Measurements from ENCODE around the gene SASH3. TPM values are rescaled to one million over a fixed set of nuclear protein-coding genes. Genes with fewer than 3 reads are reported as not detected.

Gene SASH3
- total RNA-seq, 1 donor from 2014 or later = 115 TPM

DNA sequence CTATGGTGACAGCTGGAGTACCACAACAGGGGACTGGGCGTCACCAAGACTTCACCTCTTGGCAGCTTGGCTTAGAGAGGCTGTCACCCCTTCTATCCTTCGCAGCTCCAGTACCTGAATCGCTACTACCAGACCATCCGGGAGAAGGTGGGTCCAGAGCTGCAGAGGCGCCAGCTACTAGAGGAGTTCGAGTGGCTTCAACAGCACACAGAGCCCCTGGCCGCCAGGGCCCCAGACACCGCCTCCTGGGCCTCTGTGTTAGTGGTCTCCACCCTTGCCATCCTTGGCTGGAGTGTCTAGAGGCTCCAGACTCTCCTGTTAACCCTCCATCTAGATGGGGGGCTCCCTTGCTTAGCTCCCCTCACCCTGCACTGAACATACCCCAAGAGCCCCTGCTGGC is 11.6 kb upstream of the SASH3 start:
- Mint-ChIP-seq H3K4me3 (no peak overlapping the region), H3K36me3 (ENCODE audit: low read depth) (no peaks in the 10 kb centered on the region), H3K27me3 (no peaks in the 10 kb centered on the region), H3K27ac (peak overlapping the region; percentile 90), H3K4me1 (peaks cover 42% of the 10 kb centered on the region), H3K9me3 (no peaks in the 10 kb centered on the region)
- intact Hi-C loops (cut with micrococcal nuclease) = no loop called here
- DNase-seq = no peak

DNA sequence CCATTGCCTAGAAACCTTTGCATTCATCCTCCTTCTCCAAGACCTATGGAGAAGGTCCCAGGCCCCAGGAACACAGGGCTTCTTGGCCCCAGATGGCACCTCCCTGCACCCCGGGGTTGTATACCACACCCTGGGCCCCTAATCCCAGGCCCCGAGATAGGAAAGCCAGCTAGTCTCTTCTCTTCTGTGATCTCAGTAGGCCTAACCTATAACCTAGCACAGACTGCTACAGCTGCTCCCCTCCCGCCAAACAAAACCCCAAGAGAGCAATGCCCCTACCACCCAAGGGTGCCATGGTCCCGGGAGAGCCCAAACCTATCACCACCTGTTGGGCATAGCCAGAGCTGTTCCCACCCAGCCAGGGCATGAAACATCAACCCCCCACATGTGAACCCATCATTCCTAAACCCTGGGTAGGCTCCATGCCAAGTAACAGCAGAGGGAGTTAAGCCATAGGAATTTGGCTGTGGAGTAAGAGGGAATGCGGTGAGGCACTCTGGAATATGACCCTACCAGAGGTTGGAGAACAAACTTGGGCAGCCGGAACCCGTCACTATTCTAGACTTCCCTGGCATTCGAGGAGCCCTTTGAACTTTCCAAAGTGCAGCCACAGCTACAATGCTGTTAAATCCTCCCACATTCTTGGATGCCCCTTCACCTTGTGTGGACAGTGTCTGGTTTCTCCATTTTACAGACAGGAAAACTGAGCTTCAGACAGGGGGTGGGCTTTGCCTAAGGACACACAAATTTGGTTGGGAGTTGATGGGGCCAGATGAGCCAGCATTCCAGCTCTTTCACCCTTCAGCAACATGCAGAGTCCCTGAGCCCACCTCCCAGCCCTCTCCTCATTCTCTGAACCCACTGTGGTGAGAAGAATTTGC is 10.9 kb upstream of the SASH3 start:
- no peaks in the 10 kb centered on the region for H3K27me3 Mint-ChIP-seq
- no peak for DNase-seq
- no peaks in the 10 kb centered on the region for H3K9me3 Mint-ChIP-seq
- peak overlapping the region; percentile 90 for H3K27ac Mint-ChIP-seq
- H3K4me3 Mint-ChIP-seq = peak overlapping the region; percentile 48
- H3K4me1 Mint-ChIP-seq = peaks cover 43% of the 10 kb centered on the region
- H3K36me3 Mint-ChIP-seq (ENCODE audit: low read depth) = no peaks in the 10 kb centered on the region
- intact Hi-C loops (cut with micrococcal nuclease) = loop anchor here (1.0 kb wide), 2 partner anchors 9 to 12 kb away; no protein-coding TSS in a partner anchor

DNA sequence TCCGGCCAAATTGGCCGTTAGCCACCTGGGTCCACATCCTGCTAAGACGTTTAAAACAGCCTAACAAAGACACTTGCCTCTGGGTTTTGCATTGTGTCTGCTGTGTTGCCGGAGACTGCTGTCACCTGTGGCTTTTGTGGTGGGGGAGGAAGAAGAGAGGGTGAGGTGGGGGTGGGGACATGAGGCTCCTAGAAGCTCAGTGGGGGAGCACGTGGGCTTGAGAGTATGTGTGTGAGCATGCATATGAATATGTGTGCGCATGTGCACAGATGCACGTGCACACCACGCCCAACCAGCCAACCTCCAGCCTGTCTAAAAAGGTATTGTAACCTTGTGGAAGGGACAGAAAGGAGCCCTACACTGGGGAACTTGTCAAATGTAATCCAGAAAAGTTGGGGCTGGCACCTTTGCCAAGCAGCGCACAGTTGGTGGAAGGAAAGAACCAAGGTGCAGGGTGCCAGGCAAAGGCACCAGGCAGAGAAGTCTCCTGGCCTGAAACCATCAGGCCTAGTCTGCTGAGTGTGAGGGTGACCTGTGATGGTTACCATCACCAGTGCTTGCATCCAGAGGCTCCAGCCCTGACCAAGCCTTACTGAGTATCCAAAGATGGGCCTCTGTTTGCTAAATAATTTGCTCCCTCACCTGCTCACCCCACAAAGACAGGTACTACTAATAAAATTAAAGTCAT is 10.1 kb upstream of the SASH3 start:
- intact Hi-C loops (cut with micrococcal nuclease) = loop anchor here (1.0 to 10.0 kb wide), 3 partner anchors 9 to 405 kb away; partner anchors contain the start of gene RAB33A
- no peaks in the 10 kb centered on the region for H3K36me3 Mint-ChIP-seq (ENCODE audit: low read depth)

DNA sequence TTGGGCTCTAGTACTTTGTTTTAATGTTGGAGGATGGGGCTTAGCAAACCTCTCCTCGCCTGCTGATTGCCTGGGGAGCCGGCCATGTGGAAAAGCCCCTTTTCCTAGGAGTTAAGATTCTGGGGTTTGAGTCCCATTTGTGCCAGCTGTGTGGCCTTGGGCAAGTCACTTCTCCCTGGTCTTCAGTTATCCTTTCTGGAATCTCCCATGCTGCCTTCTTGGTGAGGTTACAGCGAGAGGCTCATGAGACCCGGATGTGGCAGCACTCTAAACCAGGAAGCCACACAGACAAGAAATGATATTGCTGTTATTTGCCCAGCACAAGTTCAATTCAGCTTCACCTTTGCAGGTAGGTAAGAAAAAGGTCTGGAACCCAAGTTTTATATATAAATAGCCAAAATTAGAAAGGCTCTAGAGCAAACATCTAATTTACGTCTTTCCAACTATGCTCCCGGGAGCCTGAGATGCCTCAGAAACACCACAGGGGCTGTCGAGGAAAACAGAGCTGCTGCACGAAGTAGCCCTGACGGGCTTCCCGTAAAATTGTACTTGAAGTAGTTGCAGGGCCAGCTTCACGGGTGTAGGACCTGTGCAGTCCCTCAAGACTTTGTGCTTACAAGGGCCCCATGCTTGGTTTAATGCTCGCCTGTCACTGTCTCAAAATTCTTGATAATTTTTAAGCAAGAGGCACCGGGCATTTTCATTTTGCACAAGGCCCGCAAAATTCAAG is 8.3 kb upstream of the SASH3 start:
- Mint-ChIP-seq H3K4me1 (peaks cover 55% of the 10 kb centered on the region), H3K9me3 (no peaks in the 10 kb centered on the region), H3K27ac (peak overlapping the region; percentile 94), H3K36me3 (ENCODE audit: low read depth) (no peaks in the 10 kb centered on the region), H3K4me3 (peak overlapping the region; percentile 58), H3K27me3 (no peaks in the 10 kb centered on the region)
- peak; percentile 79 for DNase-seq
- intact Hi-C loops (cut with micrococcal nuclease) = loop anchor here (10.0 kb wide), 1 partner anchor 403 kb away; the partner anchor contains the start of gene RAB33A

More for the DNA sequence above, 10.1 kb upstream of the SASH3 start:
- DNase-seq = peak; percentile 90
- Mint-ChIP-seq H3K9me3 (no peaks in the 10 kb centered on the region), H3K4me3 (peak overlapping the region; percentile 45), H3K4me1 (peaks cover 50% of the 10 kb centered on the region), H3K27ac (peak overlapping the region; percentile 90), H3K27me3 (no peaks in the 10 kb centered on the region)

- H3K36me3 Mint-ChIP-seq (ENCODE audit: low read depth) = no peaks in the 10 kb centered on the region
- intact Hi-C loops (cut with micrococcal nuclease) = loop anchor here (10.0 kb wide), 1 partner anchor 402 kb away; the partner anchor contains the start of gene RAB33A
- no peaks in the 10 kb centered on the region for H3K9me3 Mint-ChIP-seq
- peak overlapping the region; percentile 95 for H3K27ac Mint-ChIP-seq
- peak; percentile 81 for DNase-seq
- no peaks in the 10 kb centered on the region for H3K27me3 Mint-ChIP-seq
- peaks cover 57% of the 10 kb centered on the region for H3K4me1 Mint-ChIP-seq
- peak overlapping the region; percentile 60 for H3K4me3 Mint-ChIP-seq
Measured at GRCh38 chrX:129772796-129773431, 6.8 kb upstream of the SASH3 start.

DNA sequence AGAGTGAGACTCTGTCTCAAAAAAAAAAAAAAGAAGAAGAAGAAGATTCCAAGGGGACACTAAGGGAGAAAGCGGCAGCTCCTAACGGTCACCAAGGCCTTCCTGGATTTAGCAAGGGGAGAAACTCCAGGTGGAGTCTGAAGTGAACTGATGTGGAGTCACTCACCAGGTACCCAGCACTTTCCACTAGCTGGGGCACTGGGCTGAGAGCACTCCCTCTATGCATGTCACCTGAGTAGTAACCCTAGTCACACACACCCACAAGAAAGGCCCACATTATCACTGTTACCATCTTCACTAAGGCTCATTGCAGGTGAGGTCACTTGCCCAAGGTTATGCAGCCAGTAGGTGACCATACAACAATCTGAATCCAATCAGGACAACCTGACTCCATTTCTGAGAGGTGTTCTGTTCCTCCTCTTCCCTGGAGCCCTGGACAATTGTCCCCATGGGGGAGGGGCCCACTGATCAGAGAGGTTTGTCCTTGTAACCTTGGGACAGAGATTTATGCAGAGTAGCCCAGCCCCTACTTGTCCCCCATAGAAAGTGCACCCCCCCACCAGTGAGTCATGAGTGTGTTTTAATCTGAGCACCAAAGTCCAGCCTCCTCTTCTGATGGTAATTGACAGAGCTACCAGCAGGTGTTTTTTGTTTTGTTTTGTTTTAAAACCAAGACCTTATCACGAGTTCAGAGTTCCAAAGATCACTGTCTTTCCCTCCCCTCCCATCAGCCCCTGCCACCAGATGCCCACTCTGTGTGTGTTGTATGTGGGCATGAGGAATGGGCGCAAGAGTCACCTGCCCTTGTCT is 5.9 kb upstream of the SASH3 start:
- Mint-ChIP-seq H3K4me3 (peak overlapping the region; percentile 28), H3K9me3 (no peaks in the 10 kb centered on the region), H3K4me1 (peaks cover 53% of the 10 kb centered on the region), H3K27ac (peak overlapping the region; percentile 95), H3K36me3 (ENCODE audit: low read depth) (no peaks in the 10 kb centered on the region), H3K27me3 (no peaks in the 10 kb centered on the region)
- DNase-seq = peak; percentile 64
- intact Hi-C loops (cut with micrococcal nuclease) = loop anchor here (10.0 kb wide), 1 partner anchor 401 kb away; the partner anchor contains the start of gene RAB33A

DNA sequence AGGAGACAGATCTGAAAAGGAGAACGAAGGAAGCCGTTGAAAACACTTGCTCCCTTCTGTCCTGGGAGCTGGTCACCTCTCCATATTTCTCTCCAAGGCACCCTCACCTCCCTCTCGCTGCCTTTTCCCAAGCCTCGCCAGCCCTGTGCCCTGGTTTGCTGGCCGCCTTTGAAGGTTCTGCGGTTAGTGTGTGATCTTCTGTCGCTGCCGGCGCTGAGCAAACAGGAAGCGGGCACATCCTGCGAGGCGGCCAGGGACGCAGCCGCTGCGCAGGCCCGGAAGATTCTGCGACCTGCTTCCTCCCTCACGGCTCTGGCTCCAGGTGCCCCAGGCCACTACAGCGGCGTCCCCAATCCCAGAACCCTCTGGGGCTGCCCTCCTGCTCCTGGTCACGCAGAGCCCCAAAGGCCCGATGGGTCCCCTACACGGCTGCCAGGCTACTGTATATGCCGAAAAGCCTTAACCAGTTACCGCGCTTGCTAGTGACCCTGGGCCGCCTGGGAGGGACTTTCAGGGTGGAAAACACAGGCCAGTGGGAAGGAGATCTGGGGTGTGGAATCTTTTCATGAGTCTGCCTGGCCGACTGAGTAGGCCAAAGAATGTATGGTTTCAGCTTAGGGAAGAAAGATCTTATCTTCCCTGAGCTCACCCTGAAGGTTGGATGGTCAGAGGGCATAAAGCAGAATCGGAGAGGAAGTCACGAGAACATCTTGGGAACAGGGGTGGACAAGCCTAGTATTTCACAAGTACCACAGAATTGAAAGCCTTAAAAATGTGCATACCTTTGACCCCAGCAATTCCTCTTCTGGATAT is 2.3 kb upstream of the SASH3 start:
- DNase-seq = peak; percentile 91
- Mint-ChIP-seq H3K4me3 (peak overlapping the region; percentile 84), H3K27ac (peak overlapping the region; percentile 95), H3K4me1 (peaks cover 46% of the 10 kb centered on the region), H3K27me3 (no peaks in the 10 kb centered on the region), H3K9me3 (peaks cover 4% of the 10 kb centered on the region), H3K36me3 (ENCODE audit: low read depth) (peaks cover 17% of the 10 kb centered on the region)
- intact Hi-C loops (cut with micrococcal nuclease) = loop anchor here (10.0 kb wide), 1 partner anchor 397 kb away; the partner anchor contains the start of gene RAB33A

DNA sequence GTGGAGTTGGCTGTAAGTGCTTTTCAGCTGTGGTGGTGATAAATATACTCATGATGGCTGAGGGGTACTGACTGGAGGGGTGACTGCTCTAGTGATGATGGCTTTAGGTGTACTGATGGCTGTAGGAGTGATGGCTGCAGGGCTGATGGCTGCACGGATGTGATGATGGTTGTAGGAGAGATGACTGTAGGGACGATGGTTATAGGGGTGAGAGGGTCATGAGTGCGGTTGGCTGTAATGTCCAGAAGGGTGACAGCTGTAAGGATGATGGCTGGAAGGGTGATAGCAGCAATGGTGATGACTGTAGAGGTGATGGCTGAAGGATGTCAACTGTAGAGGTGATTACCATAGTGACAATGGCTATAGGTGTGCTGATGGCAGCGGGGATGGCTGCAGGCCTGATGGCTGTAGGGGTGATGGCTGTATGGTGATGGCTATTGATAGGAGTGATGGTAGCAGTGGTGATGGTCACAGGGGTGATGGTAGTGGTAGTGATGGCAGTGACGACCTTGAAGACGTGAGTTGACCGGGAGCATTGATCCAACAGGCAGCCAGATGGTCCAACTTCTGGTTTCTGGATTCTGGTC is 570 bp upstream of the SASH3 start:
- Mint-ChIP-seq H3K27me3 (no peaks in the 10 kb centered on the region), H3K27ac (peak overlapping the region; percentile 95), H3K4me3 (peak overlapping the region; percentile 90), H3K9me3 (peaks cover 4% of the 10 kb centered on the region), H3K36me3 (ENCODE audit: low read depth) (peaks cover 32% of the 10 kb centered on the region), H3K4me1 (peaks cover 50% of the 10 kb centered on the region)
- intact Hi-C loops (cut with micrococcal nuclease) = loop anchor here (10.0 kb wide), 1 partner anchor 396 kb away; the partner anchor contains the start of gene RAB33A
- no peak for DNase-seq

- peaks cover 49% of the 10 kb centered on the region for H3K4me1 Mint-ChIP-seq
- DNase-seq = no peak
- H3K27me3 Mint-ChIP-seq = no peaks in the 10 kb centered on the region
- peaks cover 4% of the 10 kb centered on the region for H3K9me3 Mint-ChIP-seq
- peak overlapping the region; percentile 95 for H3K27ac Mint-ChIP-seq
- H3K36me3 Mint-ChIP-seq (ENCODE audit: low read depth) = peaks cover 43% of the 10 kb centered on the region
- H3K4me3 Mint-ChIP-seq = peak overlapping the region; percentile 90
- intact Hi-C loops (cut with micrococcal nuclease) = loop anchor here (1.0 to 5.0 kb wide), 6 partner anchors 11 to 127 kb away; partner anchors contain the start of genes UTP14A and ZDHHC9
Measured at GRCh38 chrX:129780441-129781105, 824 bp downstream of the SASH3 start.

DNA sequence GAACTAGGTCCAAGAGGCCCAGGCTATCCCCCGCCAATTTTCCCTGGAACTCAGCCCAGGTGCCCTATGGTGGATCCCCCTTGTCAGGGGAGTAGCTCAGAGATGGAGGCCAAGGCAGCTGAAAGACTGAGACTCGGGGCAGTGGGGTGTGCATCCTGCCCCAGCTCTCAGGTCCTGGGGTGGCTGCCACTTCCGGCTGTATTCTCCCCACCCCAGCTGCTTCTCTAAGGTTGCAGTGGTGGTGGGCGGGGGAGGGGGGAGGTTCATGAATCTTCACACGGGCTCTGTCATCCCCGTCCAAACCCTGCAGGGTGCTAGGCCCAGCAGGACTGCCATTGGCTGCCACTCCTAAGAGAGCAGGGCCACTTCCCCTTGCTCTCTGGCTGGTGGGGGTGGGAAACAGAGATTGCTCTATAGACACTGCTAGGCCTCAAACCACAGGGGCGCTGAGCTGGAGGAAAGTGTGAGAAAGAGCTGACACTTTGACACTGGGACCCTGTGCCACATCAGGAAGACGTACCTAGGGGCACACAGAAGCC is 1.5 kb downstream of the SASH3 start:
- Mint-ChIP-seq H3K9me3 (peaks cover 4% of the 10 kb centered on the region), H3K27ac (peak overlapping the region; percentile 95), H3K36me3 (ENCODE audit: low read depth) (peaks cover 49% of the 10 kb centered on the region), H3K27me3 (no peaks in the 10 kb centered on the region), H3K4me3 (peak overlapping the region; percentile 90), H3K4me1 (peaks cover 54% of the 10 kb centered on the region)
- intact Hi-C loops (cut with micrococcal nuclease) = loop anchor here (1.0 to 5.0 kb wide), 6 partner anchors 12 to 126 kb away; partner anchors contain the start of genes UTP14A and ZDHHC9
- peak; percentile 90 for DNase-seq

Data from activated CD4-positive, alpha-beta T cell treated with anti-CD3 and anti-CD28 coated beads, Interleukin-2, amount 10 ng/mL, durations not matched to agents 24 days and 14 days (primary cell).